IPS-NIHi7 (cell line): ENCODE results near the gene ANKRD34A.

ENCODE experiments used
- DNase-seq: peaks from one replicate; pipeline ENCODE4 v3.0.0; 2012; ENCODE audit warnings: mixed read lengths; ENCODE audit errors: extremely low spot score

Gene ANKRD34A

DNA sequence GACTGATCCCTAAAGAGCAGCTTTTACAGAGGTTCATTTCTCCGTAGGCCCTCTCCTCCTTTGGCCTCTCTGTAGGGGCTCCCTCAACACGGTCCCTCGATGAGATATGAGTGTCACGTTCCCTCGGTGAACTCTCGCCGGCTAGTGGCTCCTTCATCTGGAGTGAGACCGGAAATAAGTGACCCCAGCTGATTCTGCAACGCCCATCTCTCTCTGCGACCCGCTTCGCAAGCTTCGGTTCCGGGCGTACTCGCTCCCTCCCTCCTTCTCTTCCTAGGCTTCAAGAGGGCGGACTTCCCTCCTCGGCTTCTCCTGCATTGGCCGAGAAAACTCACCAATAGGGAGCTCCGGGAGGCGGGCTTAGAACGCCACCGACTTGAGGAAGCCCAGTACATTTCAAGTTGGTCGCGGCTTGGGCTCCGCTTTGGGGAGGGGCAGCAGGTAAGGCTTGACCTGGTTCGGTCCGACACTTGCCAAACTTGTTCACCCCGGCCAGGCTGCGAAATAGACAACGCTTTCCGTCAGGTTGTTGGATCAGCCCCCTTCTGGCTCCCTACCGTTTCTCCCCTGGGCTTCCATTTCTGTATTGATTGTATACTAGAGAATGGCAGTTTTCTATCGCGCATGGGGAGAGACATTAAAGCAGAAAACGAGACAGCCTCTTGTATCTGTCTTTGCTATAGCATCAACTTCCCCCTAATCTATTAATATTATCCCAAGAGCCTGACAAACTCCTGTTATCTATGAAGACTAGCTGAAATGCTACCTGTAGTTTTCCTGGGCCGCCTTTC lies at the start of gene ANKRD34A, which contains the start of gene POLR3GL:
Gene ANKRD34A, minus strand, starts transcription at position 248 of the 791 bp plus-strand sequence. CDS start 2,816 bp downstream, outside the sequence.
Gene POLR3GL, plus strand, starts transcription at position 363 of the 791 bp plus-strand sequence. CDS start 10,176 bp downstream, outside the sequence.
- peak; percentile 89 for DNase-seq

GRCh38 chr1:146013559-146013922 lies 49.2 kb upstream of the ANKRD34A start:
- no peak for DNase-seq

- DNase-seq: peak; percentile 35
These were observed 48.6 kb upstream of the ANKRD34A start for GRCh38 chr1:146012703-146013558.

- no peak for DNase-seq
These were observed 45.9 kb upstream of the ANKRD34A start for GRCh38 chr1:146010126-146010738.

GRCh38 chr1:146007489-146008133 lies 43.2 kb upstream of the ANKRD34A start:
- no peak for DNase-seq

DNA sequence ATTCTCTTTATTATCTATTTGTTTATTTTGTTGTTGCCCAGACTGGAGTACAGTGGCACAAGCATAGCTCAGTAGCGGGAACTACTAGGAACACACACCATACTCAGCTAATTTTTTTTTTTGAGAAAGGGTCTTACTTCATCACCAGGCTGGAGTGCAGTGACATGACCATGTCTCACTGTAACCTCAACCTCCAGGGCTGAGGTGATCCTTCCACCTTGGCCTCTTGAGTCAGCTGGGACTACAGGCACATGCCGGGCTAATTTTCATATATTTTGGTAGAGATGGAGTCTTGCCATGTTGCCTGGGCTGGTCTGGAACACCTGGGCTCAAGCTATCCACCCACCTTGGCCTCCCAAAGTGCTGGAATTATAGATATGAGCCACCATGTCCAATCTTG lies 37.3 kb upstream of the ANKRD34A start:
- no peak for DNase-seq

- DNase-seq: no peak
These were observed 35.1 kb upstream of the ANKRD34A start for GRCh38 chr1:145999321-146000024.

GRCh38 chr1:145997718-145998023 lies 33.3 kb upstream of the ANKRD34A start:
- no peak for DNase-seq

DNA sequence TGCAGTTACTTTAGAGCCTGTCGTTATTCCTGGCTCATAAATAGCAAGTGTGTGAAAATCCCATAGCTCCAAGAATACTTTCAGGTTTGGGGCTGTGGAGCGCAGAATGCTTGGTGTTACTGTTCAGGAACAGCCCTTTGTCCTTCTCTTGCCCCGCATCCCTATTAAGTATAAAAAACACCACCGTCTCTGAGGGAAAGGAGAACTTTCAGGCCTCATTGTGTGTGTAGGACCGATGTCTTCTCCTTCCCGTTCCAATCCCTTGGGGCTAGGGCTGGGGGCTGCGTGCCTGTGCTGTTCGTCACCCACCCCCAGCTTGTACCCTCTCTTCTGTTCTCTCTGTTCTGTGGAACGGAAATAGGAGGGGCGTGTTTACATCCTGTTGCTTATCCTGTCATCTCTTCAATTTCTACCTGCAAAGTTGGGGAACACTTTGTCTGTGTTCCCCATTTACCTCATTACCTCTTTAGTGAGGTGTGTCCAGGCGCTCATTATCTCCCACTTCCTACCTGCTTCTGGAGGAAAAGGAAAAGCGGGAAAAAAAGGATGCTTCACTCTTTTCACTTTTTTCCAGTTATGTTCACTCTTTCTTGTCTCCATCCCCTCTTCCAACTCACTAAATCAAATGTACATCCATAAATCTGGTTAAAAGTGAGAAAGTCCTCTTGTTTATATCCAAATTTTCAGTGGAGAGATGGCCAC lies 32.8 kb upstream of the ANKRD34A start:
- peak; percentile 38 for DNase-seq

DNA sequence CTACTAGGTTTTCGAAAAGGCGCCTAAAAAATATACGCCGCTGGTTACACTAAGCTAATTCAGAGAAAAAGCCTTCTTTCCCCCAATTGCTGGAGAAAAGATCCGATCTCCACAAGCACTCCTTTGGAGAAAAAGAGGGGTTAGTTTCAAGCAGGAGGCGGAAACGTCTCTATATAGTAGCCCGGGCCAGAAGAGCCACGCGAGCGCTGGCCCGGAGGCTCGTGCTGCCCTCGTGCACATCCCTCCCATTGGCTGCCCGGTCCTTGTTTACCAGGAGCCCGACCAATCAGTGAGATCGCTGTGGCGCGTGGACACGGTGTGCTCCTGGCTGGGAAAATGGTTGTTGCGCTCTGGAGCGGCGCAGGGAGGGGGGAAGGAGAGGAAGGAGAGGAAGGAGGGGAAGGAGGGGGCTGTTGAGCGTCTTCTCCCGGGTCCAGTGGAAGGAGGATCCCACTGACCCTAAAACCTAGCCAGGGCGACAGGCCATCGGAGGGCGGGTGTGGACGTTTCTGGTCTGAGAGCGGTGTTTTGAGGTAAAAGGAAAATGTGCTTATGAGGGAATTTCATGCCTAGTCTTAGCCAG lies 32.1 kb upstream of the ANKRD34A start, which contains the start of gene TXNIP:
Gene TXNIP, minus strand, starts transcription at position 147 of the 583 bp plus-strand sequence. CDS start 313 bp downstream, outside the sequence.
- DNase-seq: peak; percentile 100

GRCh38 chr1:145995964-145996432 lies 31.6 kb upstream of the ANKRD34A start:
- no peak for DNase-seq

- no peak for DNase-seq
These were observed 30.9 kb upstream of the ANKRD34A start for GRCh38 chr1:145995148-145995881.

DNA sequence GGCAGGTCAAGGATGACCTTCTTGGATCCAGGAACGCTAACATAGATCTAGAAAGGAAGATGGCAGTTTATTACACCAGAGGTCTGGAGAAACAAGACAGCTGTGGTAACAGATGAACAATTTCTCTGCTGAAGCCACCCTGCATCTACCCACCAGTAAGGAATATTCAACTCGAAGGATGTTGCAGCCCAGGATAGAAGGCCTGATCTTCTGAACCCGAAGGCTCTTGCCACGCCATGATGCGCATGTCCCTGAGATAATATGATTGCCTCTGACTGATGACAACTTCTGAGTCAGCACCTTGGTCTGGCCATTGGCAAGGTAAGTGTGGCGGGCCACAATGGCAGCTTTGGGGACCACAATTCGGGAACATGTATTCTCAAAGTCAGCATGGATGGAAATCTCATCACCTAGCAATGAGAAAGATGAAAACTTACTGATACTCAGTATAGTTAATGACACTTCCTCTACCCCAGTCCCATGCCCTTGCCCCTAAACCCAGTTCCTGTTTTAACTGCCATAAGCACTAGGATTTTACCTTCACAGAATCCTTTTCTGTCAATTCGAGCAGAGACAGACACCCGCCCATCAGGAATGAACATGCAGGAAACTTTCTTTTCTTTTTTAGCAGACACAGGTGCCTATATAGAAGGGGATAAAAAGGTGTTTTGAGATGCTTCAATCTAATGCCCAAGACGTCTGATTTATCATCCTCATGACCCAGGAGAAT lies 30.2 kb upstream of the ANKRD34A start:
- DNase-seq: no peak

GRCh38 chr1:145993618-145994390 lies 29.4 kb upstream of the ANKRD34A start:
- no peak for DNase-seq

GRCh38 chr1:145992958-145993617 lies 28.7 kb upstream of the ANKRD34A start:
- no peak for DNase-seq

DNA sequence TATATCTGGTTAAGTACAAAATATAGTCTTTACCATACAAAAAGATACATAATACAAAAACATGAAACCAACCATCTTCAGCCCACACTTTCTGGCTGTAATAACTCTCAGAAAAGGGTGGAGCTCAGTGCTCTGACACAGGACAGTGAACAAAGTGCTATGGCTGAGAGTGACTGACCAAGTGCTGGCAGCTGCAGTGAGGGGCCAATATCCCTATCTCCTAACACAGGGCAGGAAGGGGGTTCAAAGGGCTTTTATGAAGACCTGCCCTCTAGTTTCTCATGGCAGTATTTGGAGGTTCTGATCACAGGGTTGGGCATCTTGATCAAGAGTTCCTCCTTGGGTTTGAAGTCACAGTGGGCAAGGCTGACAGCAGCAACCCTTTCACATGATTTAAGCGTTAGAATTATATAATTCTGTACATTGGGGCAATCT lies 28.1 kb upstream of the ANKRD34A start:
- DNase-seq: no peak

GRCh38 chr1:145991735-145992412 lies 27.5 kb upstream of the ANKRD34A start:
- DNase-seq: no peak
